Measurements from ENCODE around the gene MRNIP. TPM values are rescaled to one million over a fixed set of nuclear protein-coding genes. Genes with fewer than 3 reads are reported as not detected.

The MRNIP gene
- total and polyA plus RNA-seq, 2 of the 8 experiments (the other 6 are each of a cell fraction or from before 2014, with no cell fraction given) = 29.6 TPM

DNA sequence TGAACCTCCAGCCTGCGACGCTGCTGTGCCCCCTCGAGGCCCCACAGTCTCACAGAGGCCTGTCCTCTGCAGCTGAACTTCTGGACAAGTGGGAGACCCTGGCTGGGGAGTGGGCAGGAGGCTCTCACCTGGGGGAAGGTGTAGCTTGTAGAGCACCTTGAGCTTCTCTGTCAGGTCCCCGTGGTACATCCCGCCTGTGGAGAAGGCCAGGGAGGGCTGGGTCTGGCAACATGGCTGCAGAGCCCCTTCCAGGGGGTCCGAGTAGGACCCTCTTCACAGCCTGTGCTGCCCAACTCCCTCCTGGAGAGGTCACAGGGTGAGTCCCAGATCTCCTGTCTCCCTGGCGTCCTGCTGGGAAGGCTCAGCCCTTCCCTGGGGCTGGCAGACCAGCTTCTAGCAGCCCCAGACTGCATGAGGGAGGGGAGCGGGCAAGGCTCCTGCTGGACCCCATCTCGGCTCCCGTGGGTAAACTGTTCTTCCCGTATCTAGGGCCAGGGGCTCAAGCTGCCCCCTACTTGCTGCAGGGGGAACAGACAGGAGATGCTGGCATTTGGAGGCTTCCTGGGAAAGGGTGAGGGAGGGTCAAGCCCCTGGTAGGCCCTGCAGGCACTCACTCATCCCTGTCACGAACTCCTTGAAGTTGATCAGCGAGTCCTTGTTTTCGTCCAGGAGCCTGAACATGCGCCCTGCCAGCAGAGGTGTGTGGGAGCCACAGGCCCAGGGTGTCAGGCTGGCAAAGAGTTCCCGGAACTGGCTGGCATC, 11.2 kb upstream of the MRNIP start (continued):
- TF ChIP-seq CHD2 (IDR thresholded peaks at IDR 0.05; ENCODE audit: low read length) = no peak
- no peak for TF ChIP-seq JUND (IDR thresholded peaks at IDR 0.05; ENCODE audit: low read length)
- TF ChIP-seq KDM1A (IDR thresholded peaks at IDR 0.05; ENCODE audit: borderline replicate concordance, low read length) = no peak
- TF ChIP-seq TBP (IDR thresholded peaks at IDR 0.05; ENCODE audit: low read depth, low read length) = no peak
- TF ChIP-seq RAD21 (IDR thresholded peaks at IDR 0.05 in 1 of 2, conservative IDR thresholded peaks at IDR 0.05 in 1 of 2; ENCODE audit: low read depth in 2 of 2, low read length in 2 of 2) = peak; percentile 11 to 32; a peak in 1 of 4 replicates

Data from H1 (cell line).